Measurements from ENCODE around the gene UXS1. TPM values are rescaled to one million over a fixed set of nuclear protein-coding genes. Genes with fewer than 3 reads are reported as not detected.
"Not testable (repeated sequence)": the region's sequence is repeated elsewhere in the genome, so short reads cannot be mapped to it uniquely, and the experiment has no call there.

UXS1 gene
- total RNA-seq, 4 donors from 2014 or later: 32.2 to 94.2 (median 36.0) TPM

DNA sequence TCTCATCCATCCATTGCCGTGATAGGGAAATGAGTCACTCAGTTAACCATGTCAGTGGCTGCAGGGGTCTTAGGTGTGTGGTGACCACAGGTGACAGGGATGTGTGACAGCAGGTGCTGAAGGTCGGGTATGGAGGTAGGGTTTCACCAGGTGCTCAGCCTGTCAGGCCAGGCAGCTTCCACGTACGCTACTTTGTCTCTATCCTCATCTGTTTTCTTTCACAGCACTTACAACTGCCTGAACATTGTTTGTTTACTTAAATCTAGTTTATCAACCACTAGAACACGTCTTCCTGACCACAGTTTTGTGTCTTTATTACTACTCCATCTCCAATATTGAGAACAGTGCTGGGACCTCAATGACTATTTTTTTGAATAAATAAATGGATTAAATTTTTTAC is 11.4 kb upstream of the UXS1 start:
- intact Hi-C loops (cut with DNase I): no loop called here
- no peak overlapping the region for H3K27ac ChIP-seq
- no peaks in the 10 kb centered on the region for H3K4me1 ChIP-seq
- TF ChIP-seq, protein P1, sequence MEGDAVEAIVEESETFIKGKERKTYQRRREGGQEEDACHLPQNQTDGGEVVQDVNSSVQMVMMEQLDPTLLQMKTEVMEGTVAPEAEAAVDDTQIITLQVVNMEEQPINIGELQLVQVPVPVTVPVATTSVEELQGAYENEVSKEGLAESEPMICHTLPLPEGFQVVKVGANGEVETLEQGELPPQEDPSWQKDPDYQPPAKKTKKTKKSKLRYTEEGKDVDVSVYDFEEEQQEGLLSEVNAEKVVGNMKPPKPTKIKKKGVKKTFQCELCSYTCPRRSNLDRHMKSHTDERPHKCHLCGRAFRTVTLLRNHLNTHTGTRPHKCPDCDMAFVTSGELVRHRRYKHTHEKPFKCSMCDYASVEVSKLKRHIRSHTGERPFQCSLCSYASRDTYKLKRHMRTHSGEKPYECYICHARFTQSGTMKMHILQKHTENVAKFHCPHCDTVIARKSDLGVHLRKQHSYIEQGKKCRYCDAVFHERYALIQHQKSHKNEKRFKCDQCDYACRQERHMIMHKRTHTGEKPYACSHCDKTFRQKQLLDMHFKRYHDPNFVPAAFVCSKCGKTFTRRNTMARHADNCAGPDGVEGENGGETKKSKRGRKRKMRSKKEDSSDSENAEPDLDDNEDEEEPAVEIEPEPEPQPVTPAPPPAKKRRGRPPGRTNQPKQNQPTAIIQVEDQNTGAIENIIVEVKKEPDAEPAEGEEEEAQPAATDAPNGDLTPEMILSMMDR (IDR thresholded peaks at IDR 0.05): no peak
- no peak for TF ChIP-seq POLR2A (IDR thresholded peaks at IDR 0.05)
- H3K27me3 ChIP-seq: no peaks in the 10 kb centered on the region
- no peak for DNase-seq
- H3K4me3 ChIP-seq (replicated peaks in 1 of 3): no peak overlapping the region
- H3K9me3 ChIP-seq: no peaks in the 10 kb centered on the region
- WGBS, 2 donors: 59 to 82% methylated on average over 4 of the region's 5 CpGs
- no peaks in the 10 kb centered on the region for H3K36me3 ChIP-seq

- H3K27me3 ChIP-seq; DNase-seq; H3K9me3 ChIP-seq; H3K4me1 ChIP-seq; H3K27ac ChIP-seq; H3K36me3 ChIP-seq; H3K4me3 ChIP-seq (replicated peaks in 1 of 3); intact Hi-C loops (cut with DNase I): not testable (repeated sequence)
- 75 to 88% methylated on average over 1 of the region's 1 CpG for WGBS, 2 donors
These were observed 10.4 kb upstream of the UXS1 start for GRCh38 chr2:106204551-106204950.

DNA sequence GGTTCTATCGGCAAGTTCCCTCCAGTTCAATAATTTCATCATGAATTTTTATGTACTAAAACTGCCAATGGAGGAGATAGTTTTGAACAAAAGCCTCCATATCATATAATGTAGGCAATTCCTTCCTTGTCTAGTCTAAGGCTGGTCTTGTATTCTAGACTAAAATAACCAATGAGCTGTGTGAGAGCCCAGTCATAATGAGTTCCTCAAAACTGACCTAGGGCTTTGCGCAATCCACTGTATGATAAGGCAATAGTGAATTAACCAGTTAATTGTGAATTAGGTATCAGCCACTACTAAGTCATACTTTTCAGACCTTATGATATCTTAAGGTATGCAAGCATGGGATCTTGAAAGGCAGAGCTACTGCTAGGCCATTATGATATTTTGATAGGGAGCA is 7.6 kb upstream of the UXS1 start:
- no peak overlapping the region for H3K4me3 ChIP-seq (replicated peaks in 1 of 3)
- no peaks in the 10 kb centered on the region for H3K9me3 ChIP-seq
- H3K36me3 ChIP-seq: no peaks in the 10 kb centered on the region
- peaks cover 3 to 8% of the 10 kb centered on the region in 2 donors for H3K4me1 ChIP-seq
- no peak overlapping the region for H3K27ac ChIP-seq
- TF ChIP-seq POLR2A (IDR thresholded peaks at IDR 0.05): no peak
- TF ChIP-seq, protein P1 (IDR thresholded peaks at IDR 0.05): no peak
- H3K27me3 ChIP-seq: no peaks in the 10 kb centered on the region
- 73 to 89% methylated on average over 2 of the region's 2 CpGs for WGBS, 2 donors
- no peak for DNase-seq
- intact Hi-C loops (cut with DNase I): no loop called here

- intact Hi-C loops (cut with DNase I): no loop called here
- 10 to 20% methylated on average over 3 of the region's 3 CpGs for WGBS, 2 donors
- H3K36me3 ChIP-seq: no peaks in the 10 kb centered on the region
- TF ChIP-seq, protein P1 (IDR thresholded peaks at IDR 0.05): no peak
- no peaks in the 10 kb centered on the region for H3K9me3 ChIP-seq
- H3K27me3 ChIP-seq: no peaks in the 10 kb centered on the region
- H3K4me1 ChIP-seq: peaks cover 7 to 11% of the 10 kb centered on the region in 2 donors
- no peak overlapping the region for H3K4me3 ChIP-seq (replicated peaks in 1 of 3)
- peak; percentile 53 to 62 for DNase-seq
- peak overlapping the region in 1 of 3 donors; percentile 3 for H3K27ac ChIP-seq
These were observed 3.8 kb upstream of the UXS1 start for GRCh38 chr2:106197878-106198277.

DNA sequence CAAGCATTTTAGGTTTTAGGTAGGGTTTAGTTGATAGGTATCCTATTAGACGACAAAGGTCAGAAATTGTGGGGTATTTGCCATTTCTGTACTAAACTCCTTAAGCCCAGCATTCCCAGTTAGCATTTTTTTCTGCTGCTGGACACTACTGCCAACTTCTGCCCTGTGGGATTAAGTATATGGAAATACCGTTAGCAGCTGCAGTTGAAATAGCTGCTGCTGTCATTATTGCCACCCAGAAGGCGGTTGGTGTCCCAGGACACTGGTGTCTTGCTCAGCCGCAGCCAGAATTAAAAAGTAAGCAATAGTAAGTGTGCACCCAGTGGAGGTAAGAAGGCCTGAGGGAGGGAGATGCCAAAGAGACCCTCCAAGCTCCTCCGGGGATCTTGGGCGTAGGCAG is 1.9 kb upstream of the UXS1 start:
- DNase-seq: no peak
- Histone ChIP-seq H3K27me3 (no peaks in the 10 kb centered on the region), H3K36me3 (no peaks in the 10 kb centered on the region), H3K4me1 (peaks cover 13 to 16% of the 10 kb centered on the region in 2 donors), H3K9me3 (no peaks in the 10 kb centered on the region), H3K27ac (no peak overlapping the region), H3K4me3 (replicated peaks in 1 of 3) (no peak overlapping the region)
- TF ChIP-seq, protein P1 (IDR thresholded peaks at IDR 0.05): no peak
- no peak for TF ChIP-seq POLR2A (IDR thresholded peaks at IDR 0.05)
- intact Hi-C loops (cut with DNase I): no loop called here
- WGBS, 2 donors: 78 to 80% methylated on average over 6 of the region's 6 CpGs

GRCh38 chr2:106195456-106195855 is 1.4 kb upstream of the UXS1 start:
- Histone ChIP-seq H3K36me3 (no peaks in the 10 kb centered on the region), H3K27me3 (no peaks in the 10 kb centered on the region), H3K4me3 (replicated peaks in 1 of 3) (no peak overlapping the region), H3K27ac (peak overlapping the region in 1 of 3 donors; percentile 80), H3K4me1 (peaks cover 13 to 16% of the 10 kb centered on the region in 2 donors), H3K9me3 (no peaks in the 10 kb centered on the region)
- no peak for DNase-seq
- no peak for TF ChIP-seq POLR2A (IDR thresholded peaks at IDR 0.05)
- TF ChIP-seq, protein P1 (IDR thresholded peaks at IDR 0.05): no peak
- WGBS, 2 donors: 90 to 93% methylated on average over 6 of the region's 6 CpGs
- intact Hi-C loops (cut with DNase I): no loop called here
